ENCODE results near the gene SPACA9. TPM values are rescaled to one million over a fixed set of nuclear protein-coding genes. Genes with fewer than 3 reads are reported as not detected.

Gene SPACA9
- total and polyA plus RNA-seq, 12 donors = 3.9 to 16.6 (median 10.2) TPM

GRCh38 chr9:132869266-132869665, 9.4 kb upstream of the SPACA9 start:
- DNase-seq = no peak
- no peaks in the 10 kb centered on the region for H3K36me3 ChIP-seq (replicated peaks in 1 of 2)
- TF ChIP-seq POLR2A (IDR thresholded peaks at IDR 0.05) (no peak), CTCF (IDR thresholded peaks at IDR 0.05) (no peak)
- WGBS, 4 donors = 90 to 100% (median 95%) methylated on average over 5 to 9 of the region's 9 CpGs
- intact Hi-C loops (cut with DNase I) = no loop called here
- H3K4me3 ChIP-seq = no peak overlapping the region
- no peaks in the 10 kb centered on the region for H3K9me3 ChIP-seq (replicated peaks in 1 of 3)
- no peaks in the 10 kb centered on the region for H3K4me1 ChIP-seq (replicated peaks in 1 of 2)
- H3K27me3 ChIP-seq = no peaks in the 10 kb centered on the region
- no peak overlapping the region for H3K27ac ChIP-seq

- TF ChIP-seq CTCF (IDR thresholded peaks at IDR 0.05) (no peak), POLR2A (IDR thresholded peaks at IDR 0.05) (no peak)
Measured at GRCh38 chr9:132873403-132873802, 5.3 kb upstream of the SPACA9 start.

DNA sequence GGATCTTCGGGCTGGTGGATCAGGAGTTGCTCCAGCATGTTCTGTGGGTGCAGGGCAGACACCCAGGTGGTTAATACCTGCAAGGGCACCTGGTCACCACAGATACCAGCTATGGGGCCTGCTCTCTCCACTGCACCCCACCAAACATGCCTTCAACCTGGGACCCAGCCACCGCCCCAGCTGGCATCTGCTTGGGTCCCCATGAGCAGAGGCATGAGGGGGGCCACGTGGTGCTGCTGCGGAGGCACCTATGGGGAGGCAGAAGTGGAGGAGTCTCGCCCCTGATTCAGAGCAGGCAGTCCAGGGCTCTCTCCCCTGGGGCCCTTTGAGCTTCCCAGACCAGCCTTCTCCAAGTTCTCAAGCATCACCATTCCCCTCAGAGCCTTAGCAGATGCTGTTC, 3.5 kb upstream of the SPACA9 start:
- H3K4me1 ChIP-seq (replicated peaks in 1 of 2) = peaks cover 4 to 8% of the 10 kb centered on the region in 2 donors
- no peaks in the 10 kb centered on the region for H3K27me3 ChIP-seq
- intact Hi-C loops (cut with DNase I) = loop anchor here in 1 of 2 donors (10.0 kb wide), 1 partner anchor 200 kb away; the partner anchor contains the start of gene GTF3C4
- no peaks in the 10 kb centered on the region for H3K36me3 ChIP-seq (replicated peaks in 1 of 2)
- no peaks in the 10 kb centered on the region for H3K9me3 ChIP-seq (replicated peaks in 1 of 3)
- 43 to 89% (median 65%) methylated on average over 1 to 5 of the region's 5 CpGs for WGBS, 4 donors
- TF ChIP-seq POLR2A (IDR thresholded peaks at IDR 0.05) (no peak), CTCF (IDR thresholded peaks at IDR 0.05) (no peak)
- no peak overlapping the region for H3K27ac ChIP-seq
- no peak for DNase-seq
- no peak overlapping the region for H3K4me3 ChIP-seq

More at GRCh38 chr9:132873403-132873802, 5.3 kb upstream of the SPACA9 start:
- Histone ChIP-seq H3K27ac (no peak overlapping the region), H3K4me3 (no peak overlapping the region), H3K36me3 (replicated peaks in 1 of 2) (no peaks in the 10 kb centered on the region), H3K27me3 (no peaks in the 10 kb centered on the region), H3K9me3 (replicated peaks in 1 of 3) (no peaks in the 10 kb centered on the region), H3K4me1 (replicated peaks in 1 of 2) (peaks cover 4 to 8% of the 10 kb centered on the region in 2 donors)
- DNase-seq = no peak
- WGBS, 4 donors = 77 to 87% (median 78%) methylated on average over 6 to 7 of the region's 7 CpGs
- intact Hi-C loops (cut with DNase I) = loop anchor here in 1 of 2 donors (10.0 kb wide), 1 partner anchor 199 kb away; the partner anchor contains the start of gene GTF3C4

GRCh38 chr9:132876849-132877248, 1.8 kb upstream of the SPACA9 start:
- H3K9me3 ChIP-seq (replicated peaks in 1 of 3) = no peaks in the 10 kb centered on the region
- no peak overlapping the region for H3K4me3 ChIP-seq
- intact Hi-C loops (cut with DNase I) = loop anchor here in 1 of 2 donors (10.0 kb wide), 1 partner anchor 202 kb away; the partner anchor contains the start of gene GTF3C4
- TF ChIP-seq CTCF (IDR thresholded peaks at IDR 0.05) (no peak), POLR2A (IDR thresholded peaks at IDR 0.05) (no peak)
- no peak overlapping the region for H3K27ac ChIP-seq
- no peaks in the 10 kb centered on the region for H3K27me3 ChIP-seq
- WGBS, 4 donors = 78 to 95% (median 87%) methylated on average over 3 of the region's 3 CpGs
- no peak for DNase-seq
- H3K36me3 ChIP-seq (replicated peaks in 1 of 2) = no peaks in the 10 kb centered on the region
- peaks cover 4 to 8% of the 10 kb centered on the region in 2 donors for H3K4me1 ChIP-seq (replicated peaks in 1 of 2)

All from adrenal gland (tissue), 12 donors.